Measurements from ENCODE around the gene APOL4.
"Not testable (repeated sequence)": the region's sequence is repeated elsewhere in the genome, so short reads cannot be mapped to it uniquely, and the experiment has no call there.

The APOL4 gene

DNA sequence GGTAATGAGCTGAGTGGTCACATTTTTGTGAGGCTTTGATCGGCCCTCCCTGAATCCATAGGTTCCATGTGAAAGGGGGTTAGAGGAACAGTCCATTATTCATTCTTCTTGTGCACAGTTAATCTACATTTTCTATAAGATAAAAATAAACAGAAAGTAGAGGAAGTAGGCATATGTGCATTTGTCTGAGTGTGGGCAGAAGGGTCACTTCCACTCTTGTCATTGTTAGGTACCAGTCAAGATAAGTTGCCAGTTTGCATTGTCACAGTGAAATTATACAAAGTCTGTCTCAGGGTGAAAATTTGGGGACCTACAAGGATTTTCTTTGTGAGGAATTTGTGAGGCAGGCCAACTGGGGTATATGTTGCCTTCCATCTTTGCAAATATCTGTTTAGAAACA, 4.6 kb upstream of the APOL4 start:
- DNase-seq (ENCODE audit: low read depth), result no peak

DNA sequence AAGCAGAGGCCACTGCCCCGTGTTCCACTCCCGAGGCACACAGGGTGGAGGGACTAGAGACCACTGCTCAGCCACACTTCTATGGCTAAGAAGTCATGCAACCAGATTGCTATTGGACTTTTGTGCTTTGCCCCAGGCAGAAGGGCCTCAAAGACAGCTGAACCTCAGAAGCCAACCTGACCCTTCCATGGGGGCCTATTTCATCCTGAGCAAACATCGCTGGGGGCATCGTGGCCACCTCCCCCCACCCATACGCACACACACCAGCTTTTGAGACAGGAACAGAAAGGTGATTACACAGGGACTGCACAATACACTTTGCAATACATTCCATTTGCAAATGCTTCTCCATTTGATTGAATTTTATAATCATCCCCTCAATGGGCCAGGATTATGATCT, 4.0 kb upstream of the APOL4 start:
- DNase-seq (ENCODE audit: low read depth), result not testable (repeated sequence)

DNA sequence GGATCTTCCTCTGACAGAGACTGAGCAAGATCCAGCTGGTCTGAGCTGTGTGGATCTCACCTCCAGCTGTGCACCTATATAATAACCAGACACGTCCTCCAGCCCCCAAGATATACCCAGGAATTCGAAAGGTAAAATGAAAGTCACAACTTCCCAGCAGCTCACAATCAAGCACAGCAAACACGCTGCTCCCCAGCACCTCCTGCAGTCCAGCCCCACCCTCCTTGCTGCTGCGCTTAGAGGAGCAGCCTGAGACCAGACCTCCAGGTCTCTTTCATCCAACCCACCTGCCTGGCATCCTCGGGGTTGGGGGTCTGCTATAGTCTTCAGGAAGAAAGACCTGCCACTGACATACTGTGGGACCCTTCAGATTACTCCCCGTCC, 3.0 kb upstream of the APOL4 start:
- DNase-seq (ENCODE audit: low read depth), result no peak

DNA sequence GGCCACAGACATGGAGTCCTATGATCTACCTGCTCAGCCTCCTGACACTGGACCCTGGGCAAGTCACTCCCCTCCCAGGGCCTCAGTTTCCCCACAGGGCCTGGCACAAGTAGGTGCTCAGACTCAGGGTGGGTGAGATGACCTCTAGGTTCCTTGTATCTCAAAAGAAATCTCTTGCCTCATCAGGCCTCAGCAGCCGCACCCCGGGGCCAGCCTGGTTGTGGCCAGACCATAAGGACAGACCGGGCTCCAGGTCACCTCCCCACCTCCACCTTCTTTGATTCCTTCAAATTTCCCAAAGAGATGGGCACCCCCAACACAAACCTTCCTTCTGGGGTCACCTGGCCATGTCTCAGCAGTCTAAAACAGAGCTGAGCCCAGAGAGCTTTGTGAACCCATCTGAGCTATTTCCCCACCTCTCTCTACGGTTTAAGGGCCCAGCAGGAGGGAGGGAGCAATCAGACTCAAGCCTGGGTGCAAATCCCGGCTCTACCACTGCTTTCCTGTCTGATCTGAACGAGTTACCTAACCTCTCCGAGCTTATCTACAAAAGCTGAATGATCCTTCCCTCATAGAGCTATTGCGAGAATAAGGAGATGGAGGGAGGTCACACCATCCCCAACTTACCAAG, 2.5 kb upstream of the APOL4 start:
- no peak for DNase-seq (ENCODE audit: low read depth)

DNA sequence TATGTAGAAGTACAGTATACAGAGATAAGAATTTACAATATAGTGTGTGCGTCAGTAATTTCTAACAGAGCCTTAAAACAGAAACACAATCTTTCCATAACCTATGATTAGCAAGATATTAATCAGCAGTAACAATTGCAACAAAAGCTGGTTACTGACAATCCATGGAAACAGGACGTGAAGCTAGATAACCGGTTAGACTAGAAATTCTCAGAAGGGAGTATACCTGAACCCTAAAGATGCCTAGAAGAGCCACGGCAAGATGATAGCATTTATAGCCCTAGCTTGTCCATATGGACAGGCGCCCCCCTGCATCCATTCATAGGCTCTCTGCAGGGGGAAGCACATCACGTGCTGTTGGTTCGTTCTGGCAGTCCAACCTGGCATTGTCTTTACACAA, 1.8 kb upstream of the APOL4 start:
- not testable (repeated sequence) for DNase-seq (ENCODE audit: low read depth)

DNA sequence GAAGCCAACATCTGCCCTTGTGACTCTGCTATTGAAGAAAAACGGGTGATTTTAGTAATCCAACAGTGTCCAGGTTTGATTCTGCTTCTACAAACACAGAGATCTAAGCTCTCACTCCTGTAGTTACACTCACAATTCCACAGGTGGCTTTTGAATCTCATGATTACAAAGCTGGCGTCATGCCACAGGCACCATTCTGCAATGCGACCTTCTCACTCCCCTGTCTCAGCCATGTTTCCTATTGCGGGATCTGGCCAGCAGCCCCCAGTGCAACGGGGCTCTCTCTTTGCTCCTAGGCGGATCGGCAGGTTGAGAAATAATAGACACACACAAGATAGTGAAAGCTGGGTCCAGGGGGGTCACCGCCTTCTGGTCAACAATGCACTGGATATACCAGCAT, 1.3 kb upstream of the APOL4 start:
- DNase-seq (ENCODE audit: low read depth), result not testable (repeated sequence)

DNA sequence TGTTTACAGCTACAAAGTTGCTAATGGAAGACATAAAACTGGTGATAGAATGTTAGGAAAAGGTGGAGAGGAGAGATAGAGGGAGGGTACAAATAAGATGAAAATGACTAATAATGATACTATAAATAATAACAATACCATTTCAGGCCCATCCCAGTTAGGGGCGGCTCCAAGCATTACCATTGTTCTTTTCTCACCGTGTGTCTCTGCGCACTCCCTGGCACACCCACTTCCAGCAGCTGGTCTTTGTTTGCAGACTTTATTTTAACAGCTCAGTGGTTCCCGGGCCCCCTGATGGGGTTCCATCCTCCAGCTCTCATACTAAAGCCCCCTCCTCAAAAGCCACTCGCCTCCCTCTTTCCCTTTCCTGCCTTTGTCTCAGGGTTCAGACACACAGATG, 584 bp downstream of the APOL4 start:
- not testable (repeated sequence) for DNase-seq (ENCODE audit: low read depth)

DNA sequence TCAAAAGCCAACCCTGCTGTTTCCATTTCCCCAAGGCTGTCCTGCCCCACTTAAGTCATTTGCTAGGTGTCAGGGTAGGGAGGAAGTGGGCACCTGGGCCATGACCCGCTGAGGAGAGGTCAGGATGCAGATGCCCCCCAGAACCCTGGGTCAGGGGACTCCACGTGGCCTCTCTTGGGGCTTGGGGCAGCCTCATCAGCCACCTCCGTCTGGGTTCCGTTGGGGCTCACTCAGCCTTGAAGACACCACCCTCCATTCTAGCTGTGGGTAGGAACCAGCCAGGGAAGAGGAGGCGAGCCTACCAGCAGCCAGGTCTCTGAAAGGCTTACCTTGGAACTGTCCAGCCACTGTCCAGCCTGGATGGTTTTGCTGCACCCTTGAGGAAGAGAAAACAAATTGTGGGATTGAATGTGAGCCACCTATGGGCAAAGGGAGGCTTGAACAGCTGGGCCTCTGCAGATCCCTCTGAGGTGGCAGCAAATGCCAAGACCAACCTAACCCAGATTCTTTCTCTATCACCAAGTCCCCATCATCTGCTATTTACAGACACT, 2.5 kb downstream of the APOL4 start:
- no peak for DNase-seq (ENCODE audit: low read depth)

DNA sequence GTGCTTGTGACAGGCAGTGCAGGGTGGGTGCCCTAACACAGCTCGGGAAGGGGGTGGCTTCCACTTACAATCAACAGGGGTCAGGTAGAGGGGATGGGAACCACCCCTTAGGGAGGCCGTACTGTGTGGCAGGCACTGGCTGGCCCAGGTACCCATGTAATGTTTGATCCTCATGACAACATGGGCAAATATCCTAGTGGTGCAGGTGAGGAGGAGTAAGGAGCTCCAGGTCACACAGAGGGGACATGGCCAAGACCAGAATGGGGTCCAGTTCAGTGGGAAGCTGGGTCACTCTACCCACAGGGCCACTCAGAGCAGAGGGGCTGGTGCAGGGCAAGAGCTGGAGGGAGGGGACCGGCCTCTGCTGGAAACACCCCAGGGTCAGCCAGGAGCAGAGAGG, 3.1 kb downstream of the APOL4 start:
- DNase-seq (ENCODE audit: low read depth), result no peak

DNA sequence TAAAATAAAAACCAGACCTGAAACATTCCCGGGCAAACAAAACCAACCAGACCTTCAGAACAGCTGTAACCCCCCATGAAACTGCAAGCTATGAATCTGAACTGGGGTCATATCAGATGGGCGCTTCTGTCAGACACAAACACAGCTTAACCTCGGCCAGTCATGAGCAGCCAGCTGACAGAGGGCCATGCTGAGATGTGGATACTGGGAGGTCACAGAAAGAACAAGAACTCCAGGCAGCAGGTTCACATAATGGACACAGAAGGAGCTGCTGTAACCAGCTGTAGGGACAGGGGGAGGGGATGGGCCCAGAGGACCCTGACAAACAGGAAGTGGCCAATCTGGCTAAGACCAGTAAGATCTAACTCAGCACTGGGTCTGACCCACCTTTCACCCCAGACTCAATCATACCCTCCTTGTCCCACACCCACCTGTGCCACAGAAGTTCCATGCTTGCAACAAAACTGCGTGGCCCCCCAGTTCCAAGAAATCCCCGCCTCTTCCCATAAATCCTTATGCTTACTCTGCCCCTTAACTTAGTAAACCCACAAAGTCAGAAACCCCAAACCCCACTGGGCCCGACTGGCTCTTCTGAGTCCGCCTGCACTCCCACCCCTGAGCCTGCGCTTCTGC, 4.0 kb downstream of the APOL4 start:
- DNase-seq (ENCODE audit: low read depth), result no peak

DNA sequence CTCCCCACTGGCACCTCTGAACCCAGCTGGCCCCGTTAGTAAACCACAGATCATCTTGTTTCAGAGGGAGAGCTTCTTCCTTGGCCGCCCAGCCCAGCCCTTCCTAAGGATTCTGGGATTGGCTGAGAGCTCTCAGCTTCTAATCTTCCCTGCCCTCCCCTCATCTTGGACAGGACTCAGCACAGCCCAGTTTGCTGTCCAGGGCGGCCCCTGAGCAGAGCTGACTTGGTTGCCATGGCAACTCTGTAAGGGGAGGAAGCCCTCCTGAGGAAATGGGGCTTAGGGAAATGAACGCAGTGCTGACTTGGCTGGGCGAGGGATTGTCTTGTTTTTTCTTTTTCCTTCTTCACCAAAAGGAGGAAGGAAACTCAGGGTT, 4.6 kb downstream of the APOL4 start:
- DNase-seq (ENCODE audit: low read depth), result no peak

DNA sequence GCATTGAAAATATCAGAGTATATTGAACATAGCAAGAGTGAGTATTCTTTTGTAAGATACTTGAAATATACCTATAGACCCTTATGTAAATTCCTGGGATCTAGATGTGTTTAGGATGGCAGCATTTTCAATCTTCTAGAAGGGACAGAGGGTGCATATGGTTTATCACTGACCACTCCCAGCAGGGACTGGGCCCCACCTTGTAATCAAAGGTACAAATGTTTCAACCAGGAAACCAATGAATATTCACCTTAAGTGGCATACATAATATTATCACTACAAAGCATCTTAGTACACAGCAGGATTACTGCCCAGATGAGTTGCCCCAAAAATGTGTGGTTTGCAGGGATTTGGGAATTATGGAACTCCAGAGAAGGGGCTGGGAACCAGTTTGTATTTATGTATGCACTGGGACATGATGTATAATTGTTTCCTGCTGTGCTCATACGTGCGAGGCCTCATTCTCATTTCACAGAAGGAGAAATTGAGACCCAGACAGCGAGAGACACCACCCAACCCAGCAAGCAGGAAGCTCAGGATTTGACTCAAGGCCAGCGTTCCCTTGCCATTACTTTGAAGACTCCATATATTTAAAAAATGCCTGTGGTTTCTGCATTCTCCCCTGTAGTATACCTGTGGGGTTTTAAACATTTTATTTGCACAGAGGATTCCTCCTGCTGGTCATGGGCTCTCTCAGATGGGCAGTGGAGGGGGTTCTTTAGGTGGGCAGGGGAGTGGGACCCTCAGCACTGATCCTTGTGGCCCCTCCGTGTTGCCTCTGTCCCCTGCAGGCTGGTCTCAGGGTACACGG, 5.2 kb downstream of the APOL4 start:
- DNase-seq (ENCODE audit: low read depth), result no peak

DNA sequence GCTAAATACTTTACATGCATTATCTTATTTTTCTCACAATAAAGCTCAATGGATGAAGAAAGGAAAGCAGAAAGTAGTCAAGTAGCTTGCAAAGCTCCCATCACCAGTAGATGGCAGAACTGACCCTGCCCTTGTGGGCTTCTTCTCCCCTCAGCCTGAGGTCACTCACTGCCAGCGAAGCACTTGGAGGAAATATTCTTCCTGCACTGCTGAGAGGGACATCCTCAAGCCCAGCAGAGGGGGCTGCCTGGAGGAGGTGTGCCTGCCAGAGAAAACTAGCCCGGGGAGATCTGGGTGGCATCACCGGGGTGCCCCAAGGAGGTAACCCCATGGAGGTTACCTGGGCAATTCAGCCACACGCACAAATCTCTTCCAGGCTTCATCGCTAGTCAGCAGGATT, 6.6 kb downstream of the APOL4 start:
- peak; percentile 3 for DNase-seq (ENCODE audit: low read depth)

DNA sequence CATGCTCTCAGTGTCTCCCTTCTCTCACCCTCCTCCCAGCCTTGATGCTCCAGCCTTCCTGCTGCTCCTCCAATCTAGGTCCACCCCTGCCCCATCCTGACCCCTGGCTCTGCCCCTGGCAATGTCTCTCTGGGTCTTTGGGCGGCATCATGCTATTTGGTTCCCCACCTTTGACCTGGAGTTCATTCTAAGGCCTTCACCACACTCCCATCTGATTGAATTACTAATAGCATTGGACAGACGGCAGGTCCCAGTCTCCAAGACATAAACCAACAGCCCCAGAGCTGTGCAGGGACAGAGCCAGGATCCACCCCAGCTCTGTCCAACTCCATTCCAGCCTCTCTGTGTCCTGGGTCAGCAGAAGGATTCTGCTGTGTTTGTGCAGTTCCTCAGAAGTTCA, 7.2 kb downstream of the APOL4 start:
- no peak for DNase-seq (ENCODE audit: low read depth)

DNA sequence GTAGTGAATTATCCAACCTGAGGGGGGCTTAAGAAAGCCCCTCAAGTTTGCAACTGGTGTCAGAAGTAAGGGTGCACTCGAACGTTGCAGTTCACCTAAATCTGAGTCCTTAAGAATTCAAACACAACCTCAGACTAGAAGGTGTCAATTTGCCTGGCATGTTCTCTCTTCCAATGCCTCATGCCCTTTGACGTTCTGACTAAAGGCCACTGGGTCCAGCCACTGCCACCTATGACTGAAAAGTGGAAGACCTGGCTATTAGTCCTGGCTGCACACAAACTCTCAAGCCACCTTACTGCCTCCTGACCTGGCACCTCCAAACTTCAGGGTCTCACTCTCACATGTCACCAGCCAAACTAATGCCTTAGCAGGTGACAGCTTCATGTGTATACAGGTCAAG, 8.0 kb downstream of the APOL4 start:
- DNase-seq (ENCODE audit: low read depth), result no peak

DNA sequence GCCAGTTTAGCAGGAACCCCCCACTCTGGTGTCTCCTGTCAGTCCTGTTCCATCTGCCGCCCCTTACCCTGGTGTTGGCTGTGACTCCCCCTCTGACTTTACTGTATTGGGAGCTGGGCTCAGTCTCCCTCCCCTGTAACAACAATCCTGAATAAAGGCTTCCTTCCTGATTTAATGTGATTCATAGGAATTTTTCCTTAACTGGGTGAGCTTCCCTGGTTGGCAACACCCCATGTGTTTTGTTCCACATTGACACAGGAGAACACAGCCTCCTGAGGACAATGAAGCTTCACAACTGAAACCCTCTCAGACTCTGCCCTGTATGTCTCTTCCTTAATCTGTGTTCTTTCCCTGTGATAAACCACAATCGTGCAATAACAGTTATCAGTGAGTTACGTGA, 8.4 kb downstream of the APOL4 start:
- DNase-seq (ENCODE audit: low read depth), result no peak

DNA sequence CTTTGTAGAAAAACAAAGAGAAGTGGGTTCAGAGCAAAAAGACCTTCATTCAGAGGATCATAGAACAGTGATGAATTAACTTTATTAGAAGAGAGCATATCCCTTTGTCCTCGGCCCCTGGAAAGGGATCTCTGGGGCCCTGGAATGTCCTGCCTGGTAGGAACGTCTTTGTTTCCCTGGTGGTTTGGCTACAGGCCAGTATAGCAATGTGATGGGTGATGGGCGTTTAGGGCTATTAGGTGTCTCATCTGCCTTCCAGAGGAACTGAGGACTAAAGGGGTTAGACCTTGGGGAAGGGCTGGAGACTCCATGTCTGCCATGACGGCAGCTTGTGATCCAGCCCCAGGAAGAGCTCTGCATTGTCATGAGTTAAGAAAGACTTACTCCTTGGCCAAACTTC, 9.1 kb downstream of the APOL4 start:
- no peak for DNase-seq (ENCODE audit: low read depth)

DNA sequence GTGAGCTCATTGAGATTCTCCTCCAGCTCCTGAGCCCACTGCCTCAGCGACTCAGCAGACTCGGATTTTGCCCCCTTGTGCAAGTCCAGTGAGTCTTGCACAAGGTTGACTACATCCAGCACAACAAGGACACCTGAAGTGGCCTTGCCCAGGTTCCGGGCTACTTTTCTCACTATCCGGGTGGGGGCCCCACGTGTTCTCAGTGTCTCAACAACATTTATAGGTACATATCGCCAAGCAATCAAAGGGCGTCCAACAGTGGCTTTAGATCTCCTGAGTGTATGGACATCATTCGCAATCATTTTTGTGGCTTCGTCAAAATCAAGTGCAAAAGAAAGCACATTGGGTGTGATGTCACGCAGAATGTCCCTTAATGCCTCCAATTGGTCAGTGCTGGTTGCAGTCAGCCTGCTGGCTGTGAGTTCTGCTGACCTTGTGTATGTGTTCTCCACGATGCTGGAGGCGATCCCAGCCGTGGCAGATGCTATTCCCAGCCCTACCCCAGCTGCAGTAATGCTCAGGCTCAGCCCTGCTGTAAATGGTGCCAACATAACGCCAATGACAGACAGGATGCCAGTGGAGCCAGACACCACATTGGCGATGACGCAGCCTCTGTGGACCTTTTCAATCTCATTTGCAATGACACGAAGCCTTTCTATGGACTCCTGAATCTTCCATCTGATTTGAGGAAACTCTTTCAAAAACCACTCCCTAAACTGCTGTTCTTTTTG, 10.3 kb downstream of the APOL4 start:
- DNase-seq (ENCODE audit: low read depth), result no peak

DNA sequence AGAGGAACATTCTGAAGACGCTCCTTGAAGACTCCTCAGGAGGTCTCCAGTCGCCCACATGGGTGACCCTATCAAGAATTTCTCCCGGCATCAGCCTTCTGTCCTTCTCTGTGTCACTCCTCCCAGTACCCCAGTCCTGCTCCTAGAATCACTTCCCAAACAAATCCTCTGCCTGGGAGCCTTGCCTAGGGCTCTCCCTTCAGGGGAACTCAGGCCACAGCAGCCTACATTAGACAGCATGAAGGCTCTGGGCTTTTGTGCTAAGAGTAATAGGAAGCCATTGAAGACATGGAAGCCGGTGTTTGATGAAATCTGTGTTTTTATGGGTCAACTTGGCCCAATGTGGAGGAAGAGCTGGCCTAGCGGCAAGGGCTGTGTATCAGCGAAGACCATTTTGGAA, 13.7 kb downstream of the APOL4 start:
- not testable (repeated sequence) for DNase-seq (ENCODE audit: low read depth)

DNA sequence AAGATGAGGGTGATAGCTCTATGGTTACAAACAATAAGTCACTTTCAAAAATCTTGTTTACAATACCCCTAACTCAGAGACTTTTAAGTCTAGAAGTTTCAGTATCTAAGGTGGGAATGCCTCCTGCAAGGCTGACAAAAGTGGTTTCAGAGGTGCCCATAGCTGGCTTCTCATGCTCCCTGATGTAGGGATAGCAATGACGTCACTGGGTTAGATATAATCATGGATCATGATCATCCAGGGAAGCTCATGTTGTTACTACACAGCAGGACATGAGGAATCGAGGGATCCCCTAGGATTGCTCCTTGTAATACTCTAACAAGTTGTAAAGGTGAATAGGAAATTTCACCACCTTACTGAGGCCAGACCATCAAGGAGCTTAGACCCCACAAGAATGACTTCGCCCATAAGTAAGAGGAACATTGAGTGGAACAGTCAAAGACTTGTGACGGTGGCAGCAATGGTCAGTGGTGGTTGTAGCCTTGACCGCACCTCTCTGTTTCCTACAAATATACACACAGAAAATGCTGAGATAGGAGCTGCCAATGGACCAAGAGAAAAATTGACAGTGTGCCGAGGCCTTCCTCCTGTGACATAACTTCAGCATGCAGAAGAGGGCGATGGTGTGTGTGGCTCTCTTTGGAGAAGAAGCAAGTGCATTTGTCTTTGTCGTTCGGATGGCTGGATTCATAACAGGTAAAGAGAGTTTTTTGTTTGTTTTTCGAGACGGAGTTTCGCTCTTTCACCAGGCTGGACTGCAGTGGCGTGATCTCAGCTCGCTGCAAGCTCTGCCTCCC, 15.6 kb downstream of the APOL4 start:
- no peak for DNase-seq (ENCODE audit: low read depth)

DNA sequence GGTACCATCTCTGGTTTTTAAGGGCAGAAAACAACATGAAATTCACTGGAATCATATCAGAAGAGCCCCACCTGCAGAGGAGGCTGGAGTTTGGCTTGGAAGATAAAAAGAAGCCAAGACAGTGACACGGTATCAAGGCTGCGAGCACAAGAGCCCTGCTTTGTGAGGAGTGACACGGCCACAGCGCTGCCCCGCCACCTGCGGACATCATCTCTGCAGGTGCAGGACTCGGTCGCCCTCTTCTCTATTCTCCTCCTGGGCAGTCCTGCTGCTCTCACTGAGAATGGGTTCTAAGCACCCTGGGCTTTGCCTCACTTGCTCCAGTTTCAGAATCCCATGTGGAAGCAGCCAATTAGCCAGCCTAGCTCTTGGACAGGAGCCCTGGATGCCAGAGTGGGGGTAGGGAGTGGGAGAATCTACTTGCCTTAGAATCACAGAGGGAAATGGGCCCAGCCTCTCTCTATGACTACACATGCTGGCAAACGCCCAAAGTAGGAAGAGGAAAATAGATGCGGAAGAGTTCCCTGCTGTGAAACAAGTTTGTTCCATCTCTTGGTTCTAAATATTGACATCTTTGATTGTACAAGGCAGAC, 17.1 kb downstream of the APOL4 start:
- DNase-seq (ENCODE audit: low read depth), result no peak
